HG02943 (cell line): Measurements from ENCODE around the gene LILRB3.
"Not testable (repeated sequence)": the region's sequence is repeated elsewhere in the genome, so short reads cannot be mapped to it uniquely, and the experiment has no call there.

Experiments used
- ATAC-seq: cut with Tn5 transposase; IDR thresholded peaks from one replicate; pipeline ENCODE4 v1.9.1; 2021; ENCODE audit warnings: mild to moderate bottlenecking, low read depth, moderate library complexity; ENCODE audit not compliant: unreplicated experiment

Gene LILRB3

GRCh38 chr19:54171736-54172431 is 50.9 kb downstream of the LILRB3 start:
- ATAC-seq: not testable (repeated sequence)

- no peak for ATAC-seq
Measured at GRCh38 chr19:54169149-54169740, 53.6 kb downstream of the LILRB3 start.

- ATAC-seq: no peak
Measured at GRCh38 chr19:54168174-54168917, 54.5 kb downstream of the LILRB3 start.
